IMR-90 (cell line): ENCODE data around the gene NCAPH2.

Experiments
- CEBPB ChIP-seq: IDR thresholded peaks from 2 replicates; pipeline ENCODE4 v1.6.1; 2012; ENCODE audit warnings: low read depth, low read length, improper control_type of control experiment
- FOS ChIP-seq: fragments of 150-350 bp; IDR thresholded peaks from 2 replicates; pipeline ENCODE4 v1.6.1; 2016; ENCODE audit warnings: low read depth, low read length
- MAFK ChIP-seq: IDR thresholded peaks from 2 replicates; pipeline ENCODE4 v1.6.1; 2012; ENCODE audit warnings: low read depth, low read length, improper control_type of control experiment
- MAZ ChIP-seq: IDR thresholded peaks from 2 replicates; pipeline ENCODE4 v1.6.1; 2012; ENCODE audit warnings: low read depth, mild to moderate bottlenecking, low read length, improper control_type of control experiment, moderate library complexity, borderline replicate concordance
- MXI1 ChIP-seq: IDR thresholded peaks from 2 replicates; pipeline ENCODE4 v1.6.1; 2012; ENCODE audit warnings: low read depth, mild to moderate bottlenecking, low read length, moderate library complexity, borderline replicate concordance
- POLR2A ChIP-seq: IDR thresholded peaks from 2 replicates; pipeline ENCODE4 v1.6.1; 2012; ENCODE audit warnings: mild to moderate bottlenecking, low read depth, low read length
- RAD21 ChIP-seq: IDR thresholded peaks from 2 replicates; pipeline ENCODE4 v1.6.1; 2012; ENCODE audit warnings: low read length, improper control_type of control experiment
- RFX5 ChIP-seq: IDR thresholded peaks from 2 replicates; pipeline ENCODE4 v1.8.0; 2012; ENCODE audit warnings: low read depth, mild to moderate bottlenecking, low read length, moderate library complexity
- SMC3 ChIP-seq: fragments of 150-350 bp; IDR thresholded peaks from 2 replicates; pipeline ENCODE4 v1.6.1; 2016; ENCODE audit warnings: low read depth, mild to moderate bottlenecking, antibody characterized with exemption, low read length, moderate library complexity
- TF ChIP-seq, protein P1 (sequence below): conservative IDR thresholded peaks from 2 replicates; pipeline ENCODE4 v1.5.1; 2012; ENCODE audit warnings: mild to moderate bottlenecking, low read depth, low read length, improper control_type of control experiment
- TF ChIP-seq, protein P2 (sequence below): fragments of 150-350 bp; IDR thresholded peaks from 2 replicates; pipeline ENCODE4 v1.6.1; 2017; ENCODE audit warnings: mild to moderate bottlenecking, antibody characterized with exemption, low read length, low read depth
- TF ChIP-seq, protein P3 (sequence below): fragments of 150-350 bp; IDR thresholded peaks from 2 replicates; pipeline ENCODE4 v1.6.1; 2016; ENCODE audit warnings: low read depth, mild to moderate bottlenecking, low read length, moderate library complexity, borderline replicate concordance

DNA sequence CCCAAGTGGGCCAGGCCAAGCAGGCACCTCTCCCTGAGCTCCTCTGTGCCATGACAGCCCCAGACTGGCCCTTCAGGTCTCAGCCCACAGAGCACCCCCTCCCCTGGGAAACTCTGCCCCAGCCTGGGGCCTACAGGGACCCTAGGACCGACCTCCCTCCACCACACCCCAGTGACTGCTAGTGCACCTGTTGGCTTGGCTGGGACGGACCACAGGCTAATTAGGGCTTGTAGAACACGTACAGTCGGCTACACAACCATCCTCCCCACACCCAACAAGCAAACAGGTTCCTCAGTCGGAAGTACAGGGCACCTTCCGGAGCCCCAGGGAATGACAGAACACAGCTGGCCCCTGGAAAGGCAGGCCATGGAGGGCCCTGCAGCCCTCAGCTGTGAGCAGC lies 37.5 kb upstream of the NCAPH2 start:
- TF ChIP-seq, protein P1, sequence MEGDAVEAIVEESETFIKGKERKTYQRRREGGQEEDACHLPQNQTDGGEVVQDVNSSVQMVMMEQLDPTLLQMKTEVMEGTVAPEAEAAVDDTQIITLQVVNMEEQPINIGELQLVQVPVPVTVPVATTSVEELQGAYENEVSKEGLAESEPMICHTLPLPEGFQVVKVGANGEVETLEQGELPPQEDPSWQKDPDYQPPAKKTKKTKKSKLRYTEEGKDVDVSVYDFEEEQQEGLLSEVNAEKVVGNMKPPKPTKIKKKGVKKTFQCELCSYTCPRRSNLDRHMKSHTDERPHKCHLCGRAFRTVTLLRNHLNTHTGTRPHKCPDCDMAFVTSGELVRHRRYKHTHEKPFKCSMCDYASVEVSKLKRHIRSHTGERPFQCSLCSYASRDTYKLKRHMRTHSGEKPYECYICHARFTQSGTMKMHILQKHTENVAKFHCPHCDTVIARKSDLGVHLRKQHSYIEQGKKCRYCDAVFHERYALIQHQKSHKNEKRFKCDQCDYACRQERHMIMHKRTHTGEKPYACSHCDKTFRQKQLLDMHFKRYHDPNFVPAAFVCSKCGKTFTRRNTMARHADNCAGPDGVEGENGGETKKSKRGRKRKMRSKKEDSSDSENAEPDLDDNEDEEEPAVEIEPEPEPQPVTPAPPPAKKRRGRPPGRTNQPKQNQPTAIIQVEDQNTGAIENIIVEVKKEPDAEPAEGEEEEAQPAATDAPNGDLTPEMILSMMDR, result no peak
- TF ChIP-seq MXI1, result no peak
- TF ChIP-seq POLR2A, result no peak
- TF ChIP-seq, protein P2, sequence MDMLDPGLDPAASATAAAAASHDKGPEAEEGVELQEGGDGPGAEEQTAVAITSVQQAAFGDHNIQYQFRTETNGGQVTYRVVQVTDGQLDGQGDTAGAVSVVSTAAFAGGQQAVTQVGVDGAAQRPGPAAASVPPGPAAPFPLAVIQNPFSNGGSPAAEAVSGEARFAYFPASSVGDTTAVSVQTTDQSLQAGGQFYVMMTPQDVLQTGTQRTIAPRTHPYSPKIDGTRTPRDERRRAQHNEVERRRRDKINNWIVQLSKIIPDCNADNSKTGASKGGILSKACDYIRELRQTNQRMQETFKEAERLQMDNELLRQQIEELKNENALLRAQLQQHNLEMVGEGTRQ, result no peak
- TF ChIP-seq SMC3, result no peak
- no peak for TF ChIP-seq RAD21
- no peak for TF ChIP-seq FOS
- no peak for TF ChIP-seq MAFK
- TF ChIP-seq MAZ, result no peak
- TF ChIP-seq, protein P3, sequence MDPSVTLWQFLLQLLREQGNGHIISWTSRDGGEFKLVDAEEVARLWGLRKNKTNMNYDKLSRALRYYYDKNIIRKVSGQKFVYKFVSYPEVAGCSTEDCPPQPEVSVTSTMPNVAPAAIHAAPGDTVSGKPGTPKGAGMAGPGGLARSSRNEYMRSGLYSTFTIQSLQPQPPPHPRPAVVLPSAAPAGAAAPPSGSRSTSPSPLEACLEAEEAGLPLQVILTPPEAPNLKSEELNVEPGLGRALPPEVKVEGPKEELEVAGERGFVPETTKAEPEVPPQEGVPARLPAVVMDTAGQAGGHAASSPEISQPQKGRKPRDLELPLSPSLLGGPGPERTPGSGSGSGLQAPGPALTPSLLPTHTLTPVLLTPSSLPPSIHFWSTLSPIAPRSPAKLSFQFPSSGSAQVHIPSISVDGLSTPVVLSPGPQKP, result no peak
- TF ChIP-seq CEBPB, result no peak
- no peak for TF ChIP-seq RFX5
